ENCODE measurements around the gene HIPK3. TPM values are rescaled to one million over a fixed set of nuclear protein-coding genes. Genes with fewer than 3 reads are reported as not detected.
A peak's percentile ranks its signal among the peaks of the same experiment; 100 is the strongest.
"Not testable (repeated sequence)": the region's sequence is repeated elsewhere in the genome, so short reads cannot be mapped to it uniquely, and the experiment has no call there.

Gene HIPK3
- total RNA-seq, 1 donor from 2014 or later: 313 TPM

DNA sequence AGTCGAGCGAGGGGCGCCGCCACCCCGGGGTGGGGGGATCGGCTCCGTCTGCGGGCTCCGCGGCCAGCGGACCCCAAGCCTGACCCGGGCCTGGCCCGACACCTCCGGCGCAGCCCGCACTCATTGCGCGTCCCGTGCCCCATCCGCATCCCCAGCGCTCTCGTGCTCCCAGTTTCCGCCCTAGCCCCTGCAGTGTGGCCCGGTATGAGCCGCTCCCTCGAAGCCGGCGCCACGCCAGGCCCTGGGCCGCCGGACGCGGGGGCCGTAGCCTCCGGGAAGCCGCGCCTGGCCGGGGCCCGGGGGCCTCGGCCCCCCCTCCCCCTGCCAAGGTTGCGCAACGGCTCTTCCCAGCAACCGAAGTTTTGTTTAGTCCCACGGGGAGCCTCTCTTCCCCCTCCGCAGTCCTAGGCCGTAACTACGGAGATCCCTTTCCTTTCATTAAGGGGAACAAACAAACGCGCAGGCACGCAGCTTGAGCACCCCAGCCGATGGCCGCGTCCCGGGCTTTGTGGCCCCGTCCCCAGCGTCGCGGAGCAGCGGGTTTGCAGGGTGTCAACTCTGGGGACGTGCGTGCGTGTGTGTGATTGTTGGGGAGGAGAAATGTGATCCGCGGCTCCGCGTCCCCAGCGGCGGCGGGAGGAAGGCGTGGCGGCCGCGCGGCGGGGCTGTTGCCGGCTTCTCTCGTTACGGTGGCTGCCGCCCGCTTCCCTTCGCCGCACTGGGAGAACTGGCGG lies 883 bp downstream of the HIPK3 start:
- DNase-seq (ENCODE audit: low spot score in 2 of 2) (peak; percentile 69 to 76), FAIRE-seq (no peak)

- DNase-seq (ENCODE audit: low spot score in 2 of 2) (no peak), FAIRE-seq (no peak)
These were observed 1.5 kb downstream of the HIPK3 start for GRCh38 chr11:33258631-33259205.

GRCh38 chr11:33259869-33260268 lies 2.7 kb downstream of the HIPK3 start:
- FAIRE-seq (no peak), DNase-seq (ENCODE audit: low spot score in 2 of 2) (no peak)

- not testable (repeated sequence) for DNase-seq (ENCODE audit: low spot score in 2 of 2); FAIRE-seq
These were observed 4.2 kb downstream of the HIPK3 start for GRCh38 chr11:33261350-33261749.

GRCh38 chr11:33262011-33262645 lies 4.9 kb downstream of the HIPK3 start:
- FAIRE-seq: no peak
- DNase-seq (ENCODE audit: low spot score in 2 of 2): no peak

GRCh38 chr11:33263549-33263948 lies 6.4 kb downstream of the HIPK3 start:
- DNase-seq (ENCODE audit: low spot score in 2 of 2) (no peak), FAIRE-seq (no peak)

GRCh38 chr11:33264926-33265325 lies 7.7 kb downstream of the HIPK3 start:
- DNase-seq (ENCODE audit: low spot score in 2 of 2) (no peak), FAIRE-seq (no peak)

DNA sequence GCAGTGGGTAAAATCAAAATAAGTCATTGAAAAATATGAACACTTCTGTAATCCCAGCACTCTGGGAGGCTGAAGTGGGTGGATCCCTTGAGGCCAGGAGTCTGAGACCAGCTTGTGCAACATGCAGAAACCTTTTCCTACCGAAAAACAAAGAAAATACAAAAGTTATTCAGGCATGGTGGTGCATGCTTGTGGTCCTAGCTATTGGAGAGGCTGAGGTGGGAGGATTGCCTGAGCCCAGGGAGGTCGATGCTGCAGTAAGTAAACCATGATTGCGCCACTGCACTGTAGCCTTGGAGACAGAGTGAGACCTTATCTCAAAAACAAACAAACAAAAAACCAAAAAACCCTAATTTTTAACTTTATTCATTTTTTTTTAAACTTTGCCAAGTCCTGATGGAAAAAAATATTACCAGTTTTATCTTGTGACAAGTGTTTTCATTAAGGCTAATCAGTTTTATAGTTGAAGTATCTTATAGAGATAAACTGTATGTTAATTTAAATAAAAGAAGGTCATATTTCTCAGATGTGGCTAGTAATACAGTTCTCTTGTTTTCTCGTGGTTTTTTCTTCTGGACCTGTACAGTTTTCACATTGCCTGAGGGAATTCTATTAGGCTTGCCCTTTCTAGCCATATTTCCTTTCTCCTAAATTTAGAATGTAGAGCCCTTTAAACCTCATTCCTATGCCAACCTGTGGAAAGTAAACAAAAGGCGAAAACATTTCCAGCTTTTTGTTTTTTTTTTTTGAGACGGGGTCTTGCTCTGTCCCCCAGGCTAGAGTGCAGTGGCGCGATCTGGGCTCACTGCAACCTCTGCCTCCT lies 9.4 kb downstream of the HIPK3 start:
- FAIRE-seq (no peak), DNase-seq (ENCODE audit: low spot score in 2 of 2) (no peak)

DNA sequence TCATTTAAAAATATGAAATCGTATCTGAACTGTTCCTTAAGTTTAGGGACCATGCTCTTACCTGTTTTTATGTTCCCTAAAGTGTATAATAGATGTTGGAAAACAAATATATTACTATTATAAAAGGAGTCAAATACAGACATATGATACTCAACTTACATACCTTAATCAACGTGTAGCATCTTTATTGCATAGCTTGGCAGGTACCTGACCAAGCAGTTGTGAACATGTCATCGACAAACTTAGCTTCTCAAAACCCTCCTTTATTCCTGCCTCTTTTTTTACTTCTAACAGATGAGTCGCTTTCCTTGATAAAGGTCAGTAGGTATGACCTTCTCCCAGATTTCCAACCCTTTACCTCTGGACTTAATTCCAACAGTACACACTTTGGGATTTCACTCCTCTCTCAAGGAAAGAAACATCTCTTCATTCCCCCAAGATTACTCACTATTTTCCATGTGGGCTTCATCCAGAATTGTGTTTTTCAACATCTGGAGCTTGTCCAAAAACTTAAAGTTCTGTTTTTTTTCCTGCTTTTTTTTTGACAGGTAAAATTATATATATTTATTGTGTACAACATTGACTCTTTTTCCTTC lies 11.9 kb downstream of the HIPK3 start:
- DNase-seq (ENCODE audit: low spot score in 2 of 2): no peak
- no peak for FAIRE-seq

DNA sequence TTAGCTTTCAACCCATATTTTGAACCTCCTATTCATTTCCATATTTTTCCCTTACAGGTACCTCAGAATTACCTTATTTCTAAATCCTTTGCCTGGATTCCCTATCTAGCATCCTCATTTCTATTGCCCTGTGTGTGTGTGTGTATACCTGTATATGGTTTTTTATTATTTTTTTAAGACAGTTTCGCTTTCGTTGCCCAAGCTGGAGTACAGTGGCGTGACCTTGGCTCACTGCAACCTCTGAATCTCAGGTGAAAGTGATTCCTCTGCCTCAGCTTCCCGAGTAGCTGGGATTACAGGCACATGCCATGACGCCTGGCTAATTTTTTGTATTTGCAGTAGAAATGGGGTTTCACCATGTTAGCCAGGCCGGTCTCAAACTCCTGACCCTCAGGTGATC lies 12.6 kb downstream of the HIPK3 start:
- FAIRE-seq (no peak), DNase-seq (ENCODE audit: low spot score in 2 of 2) (no peak)

GRCh38 chr11:33271059-33271458 lies 13.9 kb downstream of the HIPK3 start:
- DNase-seq (ENCODE audit: low spot score in 2 of 2): no peak
- FAIRE-seq: no peak

- FAIRE-seq (no peak), DNase-seq (ENCODE audit: low spot score in 2 of 2) (no peak)
These were observed 15.3 kb downstream of the HIPK3 start for GRCh38 chr11:33272338-33273107.

GRCh38 chr11:33273656-33274055 lies 16.5 kb downstream of the HIPK3 start:
- DNase-seq (ENCODE audit: low spot score in 2 of 2) (no peak), FAIRE-seq (no peak)

- FAIRE-seq (no peak), DNase-seq (ENCODE audit: low spot score in 2 of 2) (no peak)
These were observed 23.2 kb downstream of the HIPK3 start for GRCh38 chr11:33280411-33280810.

GRCh38 chr11:33281758-33282157 lies 24.6 kb downstream of the HIPK3 start:
- FAIRE-seq: no peak

DNA sequence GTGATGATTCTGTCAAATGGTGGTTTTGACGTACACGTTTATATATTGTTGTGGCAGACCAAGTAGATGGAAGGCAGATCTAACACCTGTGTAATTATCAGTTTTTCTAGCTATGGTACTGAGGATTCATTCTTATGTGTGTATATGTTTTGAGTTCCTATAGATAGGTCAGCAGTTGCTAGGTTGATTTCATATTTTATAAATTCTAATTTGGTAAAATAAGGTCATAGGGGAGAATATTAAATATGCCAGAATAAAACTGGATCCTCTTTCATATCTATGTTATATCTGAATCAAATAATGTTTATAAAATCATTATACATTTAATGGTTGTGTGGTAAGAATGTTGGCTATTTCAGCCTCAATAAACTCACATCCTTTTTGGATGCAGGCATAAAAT lies 27.6 kb downstream of the HIPK3 start:
- DNase-seq (ENCODE audit: low spot score in 2 of 2) (no peak), FAIRE-seq (no peak)

More at GRCh38 chr11:33281758-33282157, 24.6 kb downstream of the HIPK3 start:
- no peak for DNase-seq (ENCODE audit: low spot score in 2 of 2)

DNA sequence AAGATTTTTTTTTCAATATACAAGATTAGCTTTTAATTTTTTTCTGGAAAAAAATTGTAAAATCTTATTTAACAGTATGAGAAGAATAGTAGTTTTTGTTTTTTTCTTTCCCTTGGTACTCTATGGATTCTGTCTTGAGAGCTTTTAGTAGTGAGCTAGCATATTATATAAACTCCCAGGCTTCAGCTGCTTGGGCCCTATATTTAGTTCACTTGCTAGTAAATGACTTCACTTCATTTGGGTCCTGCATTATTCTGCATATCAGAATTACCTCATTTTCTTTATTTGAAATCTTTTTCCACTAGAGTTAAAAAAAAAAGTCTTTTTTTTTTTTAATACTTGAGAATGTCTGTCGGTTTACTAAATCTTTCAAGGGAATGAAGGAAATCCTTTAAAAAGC lies 33.1 kb downstream of the HIPK3 start:
- DNase-seq (ENCODE audit: low spot score in 2 of 2): peak in 1 of 2 donors; percentile 22

GRCh38 chr11:33291004-33291777 lies 34.0 kb downstream of the HIPK3 start:
- FAIRE-seq (no peak), DNase-seq (ENCODE audit: low spot score in 2 of 2) (peak in 1 of 2 donors; percentile 15)

More for the DNA sequence above, 33.1 kb downstream of the HIPK3 start:
- peak; percentile 54 for FAIRE-seq

GRCh38 chr11:33292311-33292710 lies 35.1 kb downstream of the HIPK3 start:
- FAIRE-seq (no peak), DNase-seq (ENCODE audit: low spot score in 2 of 2) (no peak)

All from frontal cortex (tissue), 4 donors.